GM19467 (cell line): ENCODE measurements around the gene RAET1L.
"Not testable (repeated sequence)": the region's sequence is repeated elsewhere in the genome, so short reads cannot be mapped to it uniquely, and the experiment has no call there.

Source experiments
- ATAC-seq: cut with Tn5 transposase; IDR thresholded peaks from one replicate; pipeline ENCODE4 v1.9.1; 2021; ENCODE audit warnings: mild to moderate bottlenecking, moderate library complexity; ENCODE audit not compliant: unreplicated experiment

RAET1L gene

DNA sequence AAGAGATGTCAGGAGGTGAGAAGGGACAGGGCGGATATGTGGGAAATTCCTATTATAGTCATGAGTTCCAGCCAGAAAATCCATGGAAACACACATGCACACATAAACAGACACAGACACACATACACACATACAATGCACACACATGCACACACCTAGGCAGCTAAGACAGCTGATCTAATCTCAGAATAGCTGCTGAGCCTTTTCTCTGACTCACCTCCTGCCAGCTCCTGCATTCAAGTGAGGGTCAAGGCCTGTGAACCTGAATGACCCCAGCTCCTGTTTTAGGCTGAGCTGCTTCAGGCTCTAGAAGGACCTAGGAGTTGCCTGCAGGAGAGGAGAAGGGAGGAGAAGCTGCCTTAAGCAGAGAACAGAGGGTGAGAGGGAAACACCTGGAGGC lies 21.6 kb upstream of the RAET1L start:
- no peak for ATAC-seq

DNA sequence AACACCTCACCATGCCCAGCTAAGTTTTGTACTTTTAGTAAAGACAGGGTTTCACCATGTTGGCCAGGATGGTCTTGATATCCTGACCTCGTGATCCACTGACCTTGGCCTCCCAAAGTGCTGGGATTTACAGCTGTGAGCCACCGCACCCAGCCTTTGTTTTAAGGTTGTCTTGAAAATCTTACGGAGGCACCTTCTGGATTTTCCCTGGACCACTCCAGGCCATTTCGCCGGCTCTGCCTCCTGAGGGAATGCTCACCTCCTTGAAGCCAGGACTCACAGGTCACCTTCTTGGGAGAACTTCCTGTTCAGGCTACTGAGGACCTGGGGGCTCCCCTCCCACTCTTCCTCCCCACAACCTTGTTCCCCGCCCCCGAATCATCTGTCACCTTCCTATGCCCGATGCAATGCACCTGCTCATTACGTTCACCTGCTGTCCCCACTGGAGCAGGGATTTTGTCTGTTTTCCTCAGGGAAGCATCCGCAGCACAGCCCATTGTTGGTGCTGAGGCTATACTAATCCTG lies 19.4 kb upstream of the RAET1L start:
- no peak for ATAC-seq

DNA sequence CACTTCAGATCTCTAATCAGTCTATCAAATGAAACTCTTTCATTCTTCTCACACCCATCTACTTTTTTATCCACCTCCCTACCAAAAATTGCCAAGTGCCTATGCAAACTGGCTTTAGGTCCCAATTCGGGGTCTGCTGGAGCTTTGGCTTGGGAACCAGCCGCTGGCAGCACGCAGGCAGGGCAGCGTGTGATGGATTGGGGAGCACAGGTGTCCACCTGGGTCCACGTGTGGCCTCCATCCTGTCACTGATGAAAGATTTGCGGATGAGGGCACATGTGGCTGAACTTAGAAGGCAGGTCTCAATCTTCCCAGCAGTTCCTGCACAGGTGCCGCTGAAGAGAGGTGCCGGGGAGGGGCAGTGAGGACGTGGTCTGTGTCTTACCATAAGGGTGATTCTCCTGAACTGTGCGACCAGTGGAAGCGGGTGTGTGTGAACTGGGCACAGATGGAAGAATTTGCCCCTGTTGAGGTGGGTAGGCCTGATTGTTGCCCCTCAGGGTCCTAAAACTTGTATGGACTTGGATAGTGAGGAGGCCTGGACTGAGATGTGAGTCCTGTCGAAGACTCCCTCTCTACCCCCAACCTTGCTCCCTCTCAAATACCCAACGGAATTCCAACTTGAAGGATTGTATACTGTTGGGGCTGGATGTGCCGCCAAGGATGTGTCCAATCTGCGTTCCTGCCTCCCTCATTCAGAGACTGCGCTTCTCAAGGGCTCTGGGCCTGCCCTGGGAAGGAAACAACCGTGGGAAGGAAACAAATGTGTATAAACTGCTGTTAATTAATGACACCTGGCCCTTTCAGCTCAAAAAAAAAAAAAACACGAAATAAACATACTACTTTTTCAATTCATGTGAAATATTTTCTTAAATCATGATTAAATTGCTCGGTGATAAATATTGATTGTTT lies 18.4 kb upstream of the RAET1L start:
- no peak for ATAC-seq

DNA sequence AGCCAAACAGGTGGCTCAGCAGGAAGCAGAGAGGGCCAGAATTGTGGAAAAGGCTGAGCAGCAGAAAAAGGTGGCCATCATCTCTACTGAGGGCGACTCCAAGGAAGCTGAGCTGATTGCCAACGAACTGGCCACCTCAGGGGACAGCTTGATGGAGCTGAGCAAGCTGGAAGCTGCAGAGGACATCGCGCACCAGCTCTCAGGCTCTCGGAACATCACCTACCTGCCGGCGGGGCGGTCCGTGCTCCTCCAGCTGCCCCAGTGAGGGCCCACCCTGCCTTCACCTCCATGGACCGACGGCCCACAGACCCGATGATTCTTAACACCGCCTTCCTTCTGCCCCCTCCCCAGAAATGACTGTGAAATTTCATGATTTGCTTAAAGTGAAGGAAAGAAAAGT lies 17.8 kb upstream of the RAET1L start:
- ATAC-seq = no peak

DNA sequence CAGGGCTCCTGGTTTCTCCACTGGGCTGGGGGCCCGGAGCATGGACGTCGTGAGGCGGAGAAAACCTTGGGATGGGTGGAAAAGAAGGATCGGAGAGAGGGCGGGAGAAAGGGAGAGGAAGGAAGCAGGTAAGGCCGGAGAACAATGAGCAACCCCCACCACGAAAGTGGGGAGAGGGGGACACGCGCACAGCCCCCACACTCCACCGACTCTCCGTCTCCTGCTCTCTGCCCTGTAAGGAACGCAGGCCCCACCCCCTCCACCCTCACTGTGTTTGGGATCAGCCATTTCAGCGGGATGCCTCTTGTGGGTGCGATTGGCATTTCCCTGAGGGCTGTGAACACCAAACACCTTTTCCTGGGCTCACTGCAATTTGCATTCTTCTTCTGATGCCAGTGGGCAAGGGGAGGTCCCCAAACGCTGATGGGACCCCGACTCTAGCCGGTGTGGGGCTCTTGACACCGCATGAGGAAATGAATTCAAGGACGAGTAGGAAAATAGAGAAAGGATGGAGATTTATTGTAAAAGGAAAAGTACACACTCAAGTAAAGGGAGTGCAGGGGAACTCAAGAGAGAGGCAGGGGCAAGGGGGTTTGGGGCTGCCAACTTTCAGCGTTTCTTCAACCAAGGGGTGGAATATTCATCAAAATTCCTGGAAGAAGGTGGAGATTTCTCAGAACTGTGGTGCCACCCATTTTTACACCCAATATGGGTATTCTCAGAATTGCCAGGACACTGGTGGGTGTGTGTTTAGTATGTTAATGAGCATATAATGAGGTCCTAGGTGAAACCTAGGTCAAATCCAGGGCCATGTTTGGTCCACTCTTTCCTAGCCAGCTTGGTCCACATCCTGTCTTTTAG lies 13.1 kb upstream of the RAET1L start:
- ATAC-seq = no peak

DNA sequence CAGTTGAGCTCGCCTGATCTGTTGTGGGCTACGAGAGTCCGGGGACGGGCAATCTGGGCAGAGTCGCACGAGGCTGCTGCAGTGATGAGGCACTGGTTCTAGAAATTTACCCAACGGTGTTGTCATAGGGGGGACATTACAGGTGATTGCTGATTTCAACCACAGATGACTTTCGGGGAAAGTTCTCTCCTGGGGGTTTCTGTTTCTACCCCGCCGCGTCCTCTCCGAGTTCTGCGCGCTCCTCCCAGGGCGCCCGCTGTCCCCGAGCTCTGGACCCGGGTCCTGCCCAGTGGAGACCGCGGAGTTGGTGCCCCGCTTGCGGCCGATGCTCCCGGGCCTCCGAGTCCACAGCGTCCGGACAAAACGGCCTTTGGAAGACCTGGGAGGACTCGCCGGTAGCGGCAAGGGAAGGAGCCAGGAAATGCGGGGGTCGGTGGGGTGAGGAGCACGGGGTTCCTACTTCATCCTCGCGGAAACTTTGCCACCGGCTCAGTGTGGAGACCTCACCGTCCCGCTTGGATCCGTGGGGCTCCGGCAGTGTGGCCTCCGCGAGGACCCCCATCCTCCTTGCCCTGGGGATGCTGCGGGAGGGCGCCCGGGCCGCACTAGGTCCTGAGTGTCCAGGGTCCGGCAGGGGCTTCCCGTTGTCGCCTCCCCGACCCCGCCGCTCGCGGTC lies 12.3 kb upstream of the RAET1L start:
- ATAC-seq = no peak

DNA sequence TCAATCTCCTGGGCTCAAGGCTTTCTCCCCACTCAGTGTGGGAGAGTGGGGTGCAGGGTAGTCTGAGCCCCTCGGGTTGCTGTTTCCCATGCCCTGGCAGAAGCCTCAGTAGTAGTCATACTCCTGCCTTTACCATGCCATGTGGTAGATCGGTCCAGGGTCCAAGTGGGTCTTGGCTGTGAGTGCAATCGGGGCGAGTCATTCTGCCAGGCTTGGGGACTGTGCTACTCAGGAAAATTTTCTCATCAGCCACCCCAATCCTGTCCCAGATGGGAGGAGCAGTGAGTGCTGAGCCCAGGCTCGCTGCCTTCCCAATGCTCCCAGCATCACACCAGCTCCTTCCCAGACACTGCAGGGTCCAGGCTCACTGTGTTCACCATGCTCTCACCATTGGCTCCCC lies 10.7 kb upstream of the RAET1L start:
- ATAC-seq = no peak

DNA sequence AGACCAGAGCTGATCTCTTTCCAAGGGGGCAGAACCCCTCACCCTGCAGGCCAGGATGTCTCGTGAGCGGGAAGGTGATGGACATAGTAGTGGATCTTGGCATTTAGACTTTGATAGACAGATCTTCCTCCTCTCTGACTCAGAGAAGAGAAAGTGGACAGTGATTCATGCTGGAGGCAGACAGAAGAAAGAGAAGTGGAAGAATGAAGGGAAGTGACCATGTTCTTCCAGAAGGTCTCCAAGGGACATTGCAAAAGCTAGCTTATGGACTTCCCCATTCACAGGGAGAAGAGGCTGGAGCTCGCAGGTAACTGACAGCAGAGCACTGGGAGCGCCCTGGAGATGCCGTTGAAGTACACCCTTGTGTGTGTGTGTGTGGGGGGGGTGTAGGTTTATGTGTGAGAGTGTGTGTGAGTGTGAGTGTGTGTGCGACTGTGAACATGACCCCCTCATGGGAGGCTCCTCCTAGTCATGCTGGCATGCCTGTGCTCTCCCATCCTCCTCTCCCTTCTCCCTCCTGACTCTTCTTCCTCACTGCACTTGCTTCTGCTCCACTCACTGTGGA lies 8.0 kb upstream of the RAET1L start:
- ATAC-seq = no peak

DNA sequence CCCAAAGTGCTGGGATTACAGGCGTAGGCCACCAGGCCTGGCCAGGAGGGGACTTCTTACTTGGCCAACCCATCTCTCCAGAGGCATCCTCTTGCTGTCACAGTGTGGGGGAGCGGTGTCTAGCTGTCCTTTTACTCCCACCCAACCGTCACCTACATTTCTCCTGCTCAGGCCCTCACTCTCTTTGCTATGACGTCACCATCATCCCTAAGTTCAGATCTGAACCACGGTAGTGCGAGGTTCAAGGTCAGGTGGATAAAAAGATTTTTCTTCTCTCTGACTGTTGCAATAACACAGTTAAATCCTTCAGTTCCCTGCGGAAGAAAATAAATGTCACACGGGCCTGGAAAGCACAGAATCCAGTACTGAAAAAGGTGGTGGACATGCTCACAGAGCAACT lies 7.3 kb upstream of the RAET1L start:
- ATAC-seq = no peak

DNA sequence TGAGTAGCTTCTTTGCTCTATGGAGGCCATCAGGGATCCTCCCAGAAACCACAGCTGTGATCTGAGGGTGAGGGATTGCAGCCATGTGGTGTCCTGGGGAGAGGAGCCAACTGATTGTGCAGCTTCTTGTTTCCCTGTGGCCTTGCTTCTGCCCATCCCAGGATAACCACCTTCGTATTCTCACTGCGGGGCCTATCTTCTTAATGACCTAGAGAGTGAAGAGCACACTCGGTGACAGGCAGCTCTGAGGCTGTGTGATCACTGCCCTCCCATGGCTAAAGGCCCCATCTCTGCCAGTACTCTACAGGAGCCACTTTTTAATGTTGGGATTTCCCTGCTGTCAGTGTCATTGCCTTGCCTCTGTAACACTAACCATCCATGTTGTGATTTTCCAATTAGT lies 5.3 kb upstream of the RAET1L start:
- no peak for ATAC-seq

DNA sequence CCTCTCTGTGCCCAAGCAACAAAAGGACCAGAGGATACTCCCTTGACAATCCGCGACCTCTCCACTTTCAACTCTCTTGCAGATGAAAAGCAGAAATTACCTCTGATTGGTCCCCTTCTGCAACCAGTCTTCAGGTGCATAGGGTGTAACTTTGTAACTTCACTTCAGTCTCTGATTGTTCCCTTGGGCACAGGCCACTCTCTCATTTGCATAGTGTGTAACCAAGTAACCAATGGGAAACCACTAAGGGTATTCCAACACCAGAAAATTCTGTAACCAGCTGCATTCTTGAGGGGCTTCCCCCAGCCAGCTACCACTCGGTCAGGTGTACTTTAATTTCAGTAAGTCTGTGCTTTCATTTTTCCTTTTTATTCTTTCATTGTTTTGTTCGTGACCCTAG lies 4.4 kb upstream of the RAET1L start:
- ATAC-seq = no peak

DNA sequence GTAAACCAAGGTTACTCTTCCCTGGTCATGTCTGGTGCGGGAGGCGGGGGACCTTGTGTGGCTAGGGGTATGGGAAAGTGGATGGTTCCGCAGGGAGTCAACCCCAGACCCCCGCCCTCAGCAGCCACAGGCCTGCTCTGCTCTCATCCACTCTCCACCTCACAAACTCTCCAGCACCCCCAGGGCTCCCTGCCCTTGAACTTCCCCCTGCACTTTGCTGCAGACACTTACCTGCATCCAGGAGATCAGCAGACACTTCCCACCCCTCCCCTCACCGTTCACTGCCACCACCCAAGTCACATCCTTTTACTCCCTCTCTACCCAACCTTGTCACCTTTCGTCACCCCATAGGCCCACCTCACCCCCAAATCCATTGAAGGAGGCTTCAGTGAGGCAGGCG lies 3.9 kb upstream of the RAET1L start:
- no peak for ATAC-seq

DNA sequence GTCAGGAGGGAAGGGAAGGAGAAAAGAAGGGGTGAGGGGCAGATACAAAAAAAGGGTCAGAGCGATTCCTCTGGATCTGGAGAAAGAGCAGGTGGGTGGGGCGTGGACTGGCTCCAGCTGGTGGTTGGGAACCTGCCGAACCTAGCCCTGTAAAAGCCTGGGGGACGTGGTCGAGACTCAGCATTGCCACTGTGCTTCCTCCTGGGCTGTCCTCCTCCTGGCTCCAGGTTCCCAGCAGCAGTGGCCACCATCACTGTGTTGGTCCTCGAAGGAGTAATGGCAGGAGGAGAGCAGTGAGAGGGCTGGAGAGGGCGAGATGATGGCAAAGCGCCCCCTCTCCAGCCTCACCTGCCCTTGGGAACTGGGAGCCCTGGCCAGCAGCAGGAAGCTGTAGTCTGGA lies 3.5 kb upstream of the RAET1L start:
- no peak for ATAC-seq

DNA sequence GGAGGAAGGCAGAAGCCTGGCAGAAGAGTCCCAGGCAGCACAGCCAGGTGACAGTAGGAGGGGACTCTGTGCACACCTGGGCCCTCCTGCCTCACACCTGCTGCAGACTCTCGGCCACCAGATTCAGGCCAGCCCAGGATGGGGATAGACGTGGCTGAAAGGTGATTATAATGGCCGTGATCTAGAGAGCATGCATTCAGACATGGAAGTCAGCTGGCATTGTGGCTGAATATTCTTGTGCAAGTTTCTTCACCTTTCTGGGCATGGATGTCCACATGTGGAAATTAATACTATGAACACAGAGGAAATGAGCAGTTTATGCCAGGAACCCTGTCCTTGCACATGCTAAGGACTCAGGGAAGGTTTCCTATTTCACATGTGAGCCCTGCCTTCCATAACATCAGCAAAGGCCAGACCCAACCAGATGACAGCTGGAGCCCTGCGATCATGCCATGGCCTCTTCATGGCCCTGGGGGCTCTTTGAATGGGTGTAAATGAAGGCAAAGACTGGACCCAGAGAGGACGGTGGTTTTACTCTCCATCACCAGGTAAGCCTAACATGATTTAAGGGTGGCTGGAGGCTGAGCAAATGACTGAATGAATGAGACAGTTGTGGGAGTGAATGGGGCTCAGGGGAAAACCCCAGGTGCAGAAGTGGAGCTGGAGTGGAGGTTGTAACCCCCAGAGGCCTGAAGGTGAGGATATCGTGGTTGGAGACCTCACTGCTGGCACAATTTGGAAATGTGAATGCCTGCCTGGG lies 2.7 kb upstream of the RAET1L start:
- ATAC-seq = no peak

DNA sequence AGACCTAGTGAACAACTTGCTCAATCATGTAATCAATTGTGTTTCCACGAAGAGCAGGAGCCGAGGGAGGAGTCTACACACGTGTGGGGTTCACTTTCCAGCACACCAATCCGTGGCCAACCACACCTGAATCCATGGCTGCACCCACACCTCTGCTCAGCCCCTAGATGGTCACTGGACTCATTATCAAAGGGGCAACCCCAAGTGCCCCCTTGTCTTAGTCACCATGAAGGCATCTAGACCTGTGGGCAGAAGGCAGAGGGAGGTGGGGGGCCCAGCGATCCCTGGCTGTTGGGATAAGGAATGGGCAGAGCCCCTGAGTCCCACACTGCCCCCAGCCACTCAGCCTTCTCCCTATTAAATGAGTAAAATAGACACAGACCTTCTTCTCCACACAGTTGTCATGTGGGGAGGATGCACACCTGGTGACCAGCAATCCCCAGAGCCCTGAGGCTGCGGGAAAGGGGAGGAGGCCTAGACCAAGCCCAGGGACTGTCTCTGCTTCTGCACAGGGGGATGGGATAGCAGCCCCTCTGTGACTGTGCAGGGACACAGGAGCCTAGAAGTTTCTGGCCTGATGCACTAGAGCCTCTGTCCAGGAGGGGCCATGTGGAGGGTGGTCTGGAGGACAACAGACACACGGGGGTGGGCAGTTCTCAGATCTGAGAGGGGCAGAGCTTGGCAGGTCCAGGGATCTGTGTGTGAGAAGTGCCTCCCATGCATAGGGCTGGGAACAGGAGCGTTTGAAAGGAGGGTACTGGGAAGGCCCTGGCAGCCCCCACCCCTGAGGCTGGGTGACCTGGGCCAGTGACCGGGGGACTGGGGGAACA lies 1.9 kb upstream of the RAET1L start:
- no peak for ATAC-seq

DNA sequence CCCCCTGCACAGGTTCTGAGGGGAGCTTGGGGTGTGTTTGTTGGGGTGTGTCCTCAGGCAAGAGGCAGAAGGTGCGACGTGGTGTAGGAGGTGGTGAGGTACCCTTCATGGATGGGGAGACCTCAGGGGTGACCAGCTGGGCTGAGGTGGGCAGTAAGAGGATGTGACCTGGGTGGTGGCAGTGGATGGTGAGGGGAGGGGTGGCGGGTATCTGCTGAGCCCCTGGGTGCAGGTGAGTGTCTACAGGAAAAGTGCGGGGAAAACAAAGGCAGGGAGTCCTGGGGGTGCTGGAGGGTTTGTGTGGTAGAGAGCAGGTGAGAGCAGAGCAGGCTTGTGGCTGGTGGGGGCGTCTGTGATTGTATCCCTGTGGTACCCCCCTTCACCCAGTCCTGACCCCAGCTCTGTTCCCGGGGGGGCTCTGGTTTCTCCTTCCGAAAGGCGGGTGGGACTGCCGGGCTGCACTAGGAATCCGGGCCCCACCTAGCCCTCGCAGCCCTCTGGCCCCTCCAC lies 631 bp downstream of the RAET1L start:
- ATAC-seq = no peak

DNA sequence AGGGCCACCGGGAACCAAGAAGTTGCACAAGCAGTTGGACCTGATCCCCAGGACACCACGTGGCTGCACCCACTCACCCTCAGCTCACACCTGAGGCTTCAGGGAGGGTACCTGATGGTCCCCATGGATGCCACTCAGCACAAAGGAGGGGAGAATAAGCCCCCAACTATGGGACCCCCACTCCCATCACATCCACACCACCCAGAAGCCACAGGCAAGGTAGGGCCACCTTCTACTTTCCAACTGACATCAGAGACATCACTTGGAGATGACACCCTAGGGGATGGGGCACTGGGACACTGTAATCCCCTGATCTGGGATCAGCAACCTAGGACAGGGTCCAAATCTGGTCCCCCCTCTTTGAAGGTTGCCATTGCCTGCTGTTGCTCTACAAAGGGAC lies 1.3 kb downstream of the RAET1L start:
- not testable (repeated sequence) for ATAC-seq

DNA sequence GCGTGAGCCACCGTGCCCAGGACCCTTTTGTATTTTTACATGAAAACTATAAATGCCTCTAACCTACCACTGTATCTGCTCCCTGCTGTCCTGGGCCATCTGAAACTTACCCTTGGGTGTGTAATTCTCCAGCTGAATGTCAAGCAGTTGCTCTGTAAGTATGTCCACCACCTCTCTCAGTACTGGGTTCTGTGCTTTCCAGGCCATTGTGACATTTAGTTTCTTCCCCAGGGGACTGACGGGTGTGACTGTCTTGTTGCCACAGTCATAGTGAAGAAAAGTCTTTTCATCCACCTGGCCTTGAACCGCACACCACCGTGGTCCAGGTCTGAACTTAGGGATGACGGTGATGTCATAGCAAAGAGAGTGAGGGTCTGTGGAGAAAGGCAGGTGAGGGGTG lies 3.5 kb downstream of the RAET1L start:
- not testable (repeated sequence) for ATAC-seq
